HEK293 (cell line): ENCODE results near the gene DUSP22.

ENCODE experiments used
- CTCF ChIA-PET: fragments of 350-600 bp; formaldehyde crosslinking; extraction: SDS; loops from one replicate; lab custom pipeline; 2021; ENCODE audit warnings: antibody characterized with exemption; lab: Yijun Ruan, JAX
- POLR2A ChIA-PET: fragments of 300-600 bp; formaldehyde crosslinking; extraction: SDS; loops from one replicate; lab custom pipeline; 2020; ENCODE audit warnings: antibody characterized with exemption, inconsistent platforms; lab: Yijun Ruan, JAX
- H3K27ac ChIP-seq: fragments of 200-500 bp; sonication (Bioruptor generic); 2 replicates; pipeline ENCODE4 v1.5.1; 2014; ENCODE audit warnings: low read depth, low read length, control low read depth, inconsistent platforms; ENCODE audit errors: extremely low read depth
- H3K36me3 ChIP-seq, 2 experiments: fragments of 200-500 bp in 1 of 2; sonication (Bioruptor generic) in 1 of 2; 1 replicate in 1 of 2; 2 replicates in 1 of 2; pipeline ENCODE4 v1.5.1; 2014 to 2017; ENCODE audit warnings: inconsistent platforms in 2 of 2, low read length in 2 of 2; ENCODE audit not compliant: control insufficient read depth in 2 of 2, insufficient read depth in 1 of 2
- H3K4me1 ChIP-seq: fragments of 200-500 bp; sonication (Bioruptor generic); 2 replicates; pipeline ENCODE4 v1.5.1; 2014; ENCODE audit warnings: mild to moderate bottlenecking, low read length, inconsistent platforms; ENCODE audit not compliant: control insufficient read depth, insufficient read depth
- H3K4me3 ChIP-seq: 2 replicates; pipeline ENCODE4 v1.5.1; 2011; ENCODE audit warnings: low read depth, mild to moderate bottlenecking, control low read depth, low read length, moderate library complexity
- H3K9me3 ChIP-seq: fragments of 200-500 bp; sonication (Bioruptor generic); 2 replicates; pipeline ENCODE4 v1.5.1; 2014; ENCODE audit warnings: low read depth, low read length, inconsistent platforms; ENCODE audit not compliant: control insufficient read depth, insufficient read depth
- BCL11B ChIP-seq: fragments of 450-650 bp; formaldehyde crosslinking; IDR thresholded peaks from 2 replicates; pipeline ENCODE4 v1.5.1; 2016; ENCODE audit warnings: low read depth, missing biosample characterization, missing genetic modification characterization
- HOXD13 ChIP-seq: sonication (generic); formaldehyde crosslinking; IDR thresholded peaks from 2 replicates; pipeline ENCODE4 v1.8.0; 2022; ENCODE audit warnings: missing genetic modification reagents, borderline replicate concordance
- MZF1 ChIP-seq: fragments of 450-650 bp; formaldehyde crosslinking; IDR thresholded peaks from 2 replicates; pipeline ENCODE4 v1.5.1; 2017; ENCODE audit warnings: missing biosample characterization, missing genetic modification characterization, borderline replicate concordance
- OVOL3 ChIP-seq: fragments of 450-650 bp; formaldehyde crosslinking; IDR thresholded peaks from 2 replicates; pipeline ENCODE4 v1.5.1; 2016; ENCODE audit warnings: missing biosample characterization, missing genetic modification characterization
- SCRT2 ChIP-seq: fragments of 450-650 bp; formaldehyde crosslinking; IDR thresholded peaks from 2 replicates; pipeline ENCODE4 v1.5.1; 2016; ENCODE audit warnings: missing biosample characterization, missing genetic modification characterization
- WT1 ChIP-seq: fragments of 450-650 bp; formaldehyde crosslinking; IDR thresholded peaks from 2 replicates; pipeline ENCODE4 v1.5.1; 2016; ENCODE audit warnings: missing biosample characterization, missing genetic modification characterization
- ZBTB17 ChIP-seq: fragments of 450-650 bp; formaldehyde crosslinking; IDR thresholded peaks from 2 replicates; pipeline ENCODE4 v1.5.1; 2016; ENCODE audit warnings: missing biosample characterization, missing genetic modification characterization
- ZFP3 ChIP-seq: fragments of 450-650 bp; formaldehyde crosslinking; IDR thresholded peaks from 2 replicates; pipeline ENCODE4 v1.5.1; 2016; ENCODE audit warnings: low read depth, missing biosample characterization, missing genetic modification characterization
- ZNF138 ChIP-seq: fragments of 450-650 bp; formaldehyde crosslinking; IDR thresholded peaks from 2 replicates; pipeline ENCODE4 v1.5.1; 2016; ENCODE audit warnings: missing biosample characterization, missing genetic modification characterization, borderline replicate concordance
- ZNF311 ChIP-seq: fragments of 450-650 bp; formaldehyde crosslinking; IDR thresholded peaks from 2 replicates; pipeline ENCODE4 v1.5.1; 2017; ENCODE audit warnings: missing biosample characterization, missing genetic modification characterization, borderline replicate concordance
- ZNF404 ChIP-seq: fragments of 450-650 bp; formaldehyde crosslinking; IDR thresholded peaks from 2 replicates; pipeline ENCODE4 v1.5.1; 2017; ENCODE audit warnings: missing biosample characterization, missing genetic modification characterization
- ZNF48 ChIP-seq: fragments of 450-650 bp; formaldehyde crosslinking; IDR thresholded peaks from 2 replicates; pipeline ENCODE4 v1.5.1; 2016; ENCODE audit warnings: missing biosample characterization, missing genetic modification characterization
- ZNF549 ChIP-seq: fragments of 450-650 bp; IDR thresholded peaks from 2 replicates; pipeline ENCODE4 v1.5.1; 2018; ENCODE audit warnings: missing biosample characterization, missing genetic modification characterization, mild to moderate bottlenecking, inconsistent platforms, moderate library complexity
- ZNF624 ChIP-seq: fragments of 450-650 bp; formaldehyde crosslinking; IDR thresholded peaks from 2 replicates; pipeline ENCODE4 v1.5.1; 2017; ENCODE audit warnings: missing biosample characterization, missing genetic modification characterization
- ZSCAN23 ChIP-seq: fragments of 450-650 bp; formaldehyde crosslinking; IDR thresholded peaks from 2 replicates; pipeline ENCODE4 v1.5.1; 2016; ENCODE audit warnings: missing biosample characterization, missing genetic modification characterization
- ZXDB ChIP-seq: fragments of 450-650 bp; formaldehyde crosslinking; IDR thresholded peaks from 2 replicates; pipeline ENCODE4 v1.5.1; 2016; ENCODE audit warnings: missing biosample characterization, missing genetic modification characterization

Gene DUSP22

GRCh38 chr6:297571-298232, 5.4 kb downstream of the DUSP22 start:
- CTCF ChIA-PET: interaction anchor here (0.6 kb wide), 1 partner anchor 107 kb away, joined by 3 read pairs; no protein-coding TSS in a partner anchor
- POLR2A ChIA-PET: no interaction called here
- TF ChIP-seq ZNF624 (tag by site-specific recombination) (no peak), ZNF138 (tag by site-specific recombination) (0 out of 2 replicates have a peak, but pooled peaks have one; percentile 3), ZNF549 (tag by site-specific recombination) (no peak), SCRT2 (tag by site-specific recombination) (0 out of 2 replicates have a peak, but pooled peaks have one; percentile 33), ZSCAN23 (tag by site-specific recombination) (no peak)
- no peak overlapping the region for H3K4me3 ChIP-seq
- no peaks in the 10 kb centered on the region for H3K36me3 ChIP-seq
- peaks cover 15% of the 10 kb centered on the region for H3K4me1 ChIP-seq
- no peaks in the 10 kb centered on the region for H3K9me3 ChIP-seq
- no peak overlapping the region for H3K27ac ChIP-seq

GRCh38 chr6:298233-299103, 6.2 kb downstream of the DUSP22 start:
- Histone ChIP-seq H3K27ac (no peak overlapping the region), H3K4me1 (peaks cover 13% of the 10 kb centered on the region), H3K9me3 (no peaks in the 10 kb centered on the region), H3K4me3 (no peak overlapping the region), H3K36me3 (no peaks in the 10 kb centered on the region)
- no peak for TF ChIP-seq ZNF311 (tag by site-specific recombination)
- TF ChIP-seq MZF1 (tag by site-specific recombination): no peak
- no peak for TF ChIP-seq ZNF404
- no peak for TF ChIP-seq WT1 (tag by site-specific recombination)
- TF ChIP-seq BCL11B (tag by site-specific recombination): no peak
- TF ChIP-seq HOXD13 (CRISPR knock-in tag): no peak
- ChIA-PET CTCF (interaction anchor here (0.6 kb wide), 1 partner anchor 113 kb away, joined by 3 read pairs; no protein-coding TSS in a partner anchor), POLR2A (interaction anchor here (0.6 kb wide), 1 partner anchor 47 kb away, joined by 11 read pairs; no protein-coding TSS in a partner anchor)

- no peak overlapping the region for H3K27ac ChIP-seq
- H3K36me3 ChIP-seq: no peaks in the 10 kb centered on the region
- CTCF ChIA-PET: interaction anchor here (0.6 to 0.7 kb wide), 2 partner anchors 98 to 113 kb away, joined by 3 to 5 read pairs; no protein-coding TSS in a partner anchor
- no peaks in the 10 kb centered on the region for H3K9me3 ChIP-seq
- H3K4me3 ChIP-seq: no peak overlapping the region
- H3K4me1 ChIP-seq: peaks cover 12% of the 10 kb centered on the region
- no peak for TF ChIP-seq OVOL3 (tag by site-specific recombination)
- TF ChIP-seq SCRT2 (tag by site-specific recombination): peak; percentile 85
- TF ChIP-seq ZBTB17: 0 out of 2 replicates have a peak, but pooled peaks have one; percentile 20
- no peak for TF ChIP-seq ZFP3 (tag by site-specific recombination)
- TF ChIP-seq, all 188 proteins: peak for 2
- POLR2A ChIA-PET: interaction anchor here (0.6 kb wide), 1 partner anchor 46 kb away, joined by 11 read pairs; no protein-coding TSS in a partner anchor
Measured at GRCh38 chr6:299104-299980, 7.1 kb downstream of the DUSP22 start.

GRCh38 chr6:300026-300425, 7.7 kb downstream of the DUSP22 start:
- H3K9me3 ChIP-seq: no peaks in the 10 kb centered on the region
- TF ChIP-seq ZNF48 (no peak), ZXDB (tag by site-specific recombination) (no peak)
- no peaks in the 10 kb centered on the region for H3K36me3 ChIP-seq
- POLR2A ChIA-PET: interaction anchor here (1.1 kb wide), 1 partner anchor 13 kb away, joined by 3 read pairs; no protein-coding TSS in a partner anchor
- H3K4me3 ChIP-seq: no peak overlapping the region
- no peak overlapping the region for H3K27ac ChIP-seq
- H3K4me1 ChIP-seq: peaks cover 12% of the 10 kb centered on the region
- CTCF ChIA-PET: no interaction called here
